ENCODE data around the gene PSMB5. TPM values are rescaled to one million over a fixed set of nuclear protein-coding genes. Genes with fewer than 3 reads are reported as not detected.

Gene PSMB5
- total RNA-seq, 1 experiment from 2014 or later, result 165 TPM

GRCh38 chr14:23049011-23049410 lies 14.3 kb upstream of the PSMB5 start:
- no peak for DNase-seq (ENCODE audit: low read depth, low spot score)
- in situ Hi-C loops (cut with HindIII; ENCODE audit: low pct_unique_long_range_greater_than_20kb, low sequenced_read_pairs), result no loop called here

DNA sequence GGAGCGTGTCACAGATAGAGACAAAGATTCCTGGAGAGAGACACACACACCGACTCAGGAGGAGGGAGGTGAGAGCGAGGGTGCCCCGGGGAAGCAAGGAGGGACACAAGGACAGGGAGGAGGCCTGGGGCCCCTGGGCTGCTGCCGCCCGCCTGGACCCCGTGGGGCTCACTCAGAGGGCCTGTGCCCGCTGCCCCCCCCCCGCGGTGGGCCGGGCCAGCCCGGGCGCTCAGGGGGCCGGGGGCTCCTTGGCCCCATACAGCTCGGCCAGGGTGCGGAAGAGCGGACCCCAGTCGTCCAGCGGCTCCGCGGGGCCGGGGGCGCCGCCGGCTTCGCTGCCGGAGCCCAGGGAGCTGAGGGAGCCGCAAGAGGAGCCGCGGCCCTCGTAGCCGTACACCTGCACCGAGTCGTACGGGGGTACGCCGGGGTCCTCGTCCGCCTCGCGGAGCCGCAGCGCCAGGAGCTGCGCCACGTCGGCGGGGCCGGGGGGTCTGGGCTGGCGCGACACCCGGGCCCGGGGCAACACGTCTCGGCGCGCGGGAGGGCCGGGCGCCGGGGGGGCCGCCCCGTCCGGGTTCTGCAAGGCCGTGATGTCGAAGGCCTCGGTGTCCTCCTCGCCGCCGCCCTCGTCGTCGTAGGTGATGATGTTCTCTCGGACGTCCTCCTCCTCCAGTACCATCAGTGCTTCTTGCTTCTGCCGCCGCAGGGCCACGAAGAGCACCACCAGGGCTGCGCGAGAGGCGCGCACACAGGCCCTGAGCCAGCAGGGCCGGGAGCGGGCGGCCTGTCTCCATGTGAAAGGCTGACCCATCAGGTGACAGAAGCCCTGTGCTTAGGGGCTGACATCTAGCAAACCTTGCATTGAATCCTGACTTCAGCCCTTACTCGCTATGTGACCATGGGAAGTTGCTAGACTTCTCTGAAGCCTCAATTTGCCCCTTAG lies 13.3 kb upstream of the PSMB5 start:
- in situ Hi-C loops (cut with HindIII; ENCODE audit: low pct_unique_long_range_greater_than_20kb, low sequenced_read_pairs), result no loop called here
- no peak for DNase-seq (ENCODE audit: low read depth, low spot score)

DNA sequence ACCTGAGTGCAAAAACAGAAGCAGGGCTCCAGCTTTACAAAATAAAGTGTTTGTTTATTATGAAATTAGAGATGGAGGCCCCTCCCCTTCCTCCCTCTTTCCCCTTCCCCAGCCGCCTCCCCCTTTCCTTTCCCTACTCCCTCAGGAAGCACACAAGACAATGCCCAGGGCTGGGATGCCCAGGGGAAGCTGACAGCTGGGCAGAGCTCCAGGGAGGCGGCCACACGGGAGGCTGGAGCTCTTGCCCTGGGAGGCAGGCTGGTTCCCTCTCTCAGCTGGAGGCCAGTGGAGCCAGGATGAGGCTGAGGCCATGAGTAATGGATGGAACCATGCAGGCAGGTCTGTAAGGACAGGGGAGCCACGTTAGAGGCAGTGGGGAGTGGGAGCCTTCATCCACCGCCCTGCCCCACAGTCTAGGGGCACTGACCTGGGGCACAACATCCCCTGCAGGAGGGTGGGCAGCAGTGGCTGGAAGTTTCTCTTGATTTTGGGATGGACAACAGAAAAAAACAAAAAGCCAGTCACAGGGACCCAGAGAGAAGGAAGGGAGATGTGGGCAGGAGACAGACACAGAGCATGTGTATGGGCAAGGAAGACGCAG lies 12.4 kb upstream of the PSMB5 start:
- DNase-seq (ENCODE audit: low read depth, low spot score), result no peak
- in situ Hi-C loops (cut with HindIII; ENCODE audit: low pct_unique_long_range_greater_than_20kb, low sequenced_read_pairs), result no loop called here

DNA sequence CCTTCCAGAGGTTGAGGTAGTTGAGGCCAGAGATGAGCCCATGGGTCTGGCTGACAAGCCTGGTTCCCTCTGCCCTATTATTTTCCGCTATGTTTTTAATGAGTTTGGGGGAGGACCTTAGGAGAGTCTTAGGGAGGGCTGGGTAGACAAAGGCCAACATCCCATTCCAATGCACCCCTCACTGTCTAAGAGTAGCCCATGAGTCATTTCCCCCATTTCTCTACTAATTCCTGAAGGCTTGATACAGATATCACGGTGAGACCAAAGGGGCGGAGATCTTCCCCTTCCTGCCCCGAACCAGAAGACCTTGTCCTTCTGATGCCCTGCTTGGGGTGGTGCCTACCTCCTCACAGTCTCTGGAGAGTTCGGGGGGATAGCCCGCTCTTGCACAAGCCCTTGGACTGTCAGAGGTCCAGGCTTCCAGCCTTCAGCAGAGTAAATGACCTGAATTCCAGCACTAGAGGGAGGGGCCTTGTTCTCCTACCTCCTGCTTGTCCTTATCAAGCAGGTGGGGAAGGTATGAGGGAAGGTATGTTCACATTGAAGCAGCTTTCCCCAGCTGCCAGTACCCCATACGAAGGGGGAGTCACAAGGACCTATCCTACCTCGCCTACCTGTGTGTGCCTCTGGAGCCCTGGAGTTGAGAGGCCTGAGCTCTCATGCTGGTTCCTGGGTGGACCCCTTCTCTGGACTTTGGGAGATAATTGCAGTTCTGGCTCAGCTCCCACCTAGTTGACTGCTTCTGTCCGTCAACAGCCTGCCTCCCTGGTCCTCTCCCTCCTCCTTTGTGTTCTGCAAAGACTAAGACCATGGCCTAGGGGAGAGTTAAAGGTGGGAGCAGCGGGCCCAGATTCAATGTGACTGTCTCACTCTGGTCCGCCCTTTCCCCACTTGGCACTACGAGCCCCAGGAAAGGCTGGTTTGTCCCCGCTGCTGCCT lies 11.0 kb upstream of the PSMB5 start:
- in situ Hi-C loops (cut with HindIII; ENCODE audit: low pct_unique_long_range_greater_than_20kb, low sequenced_read_pairs), result no loop called here
- DNase-seq (ENCODE audit: low read depth, low spot score), result no peak

- in situ Hi-C loops (cut with HindIII; ENCODE audit: low pct_unique_long_range_greater_than_20kb, low sequenced_read_pairs), result no loop called here
- no peak for DNase-seq (ENCODE audit: low read depth, low spot score)
These were observed 10.1 kb upstream of the PSMB5 start for GRCh38 chr14:23044840-23045239.

- in situ Hi-C loops (cut with HindIII; ENCODE audit: low pct_unique_long_range_greater_than_20kb, low sequenced_read_pairs), result no loop called here
These were observed 9.1 kb upstream of the PSMB5 start for GRCh38 chr14:23043754-23044153.

DNA sequence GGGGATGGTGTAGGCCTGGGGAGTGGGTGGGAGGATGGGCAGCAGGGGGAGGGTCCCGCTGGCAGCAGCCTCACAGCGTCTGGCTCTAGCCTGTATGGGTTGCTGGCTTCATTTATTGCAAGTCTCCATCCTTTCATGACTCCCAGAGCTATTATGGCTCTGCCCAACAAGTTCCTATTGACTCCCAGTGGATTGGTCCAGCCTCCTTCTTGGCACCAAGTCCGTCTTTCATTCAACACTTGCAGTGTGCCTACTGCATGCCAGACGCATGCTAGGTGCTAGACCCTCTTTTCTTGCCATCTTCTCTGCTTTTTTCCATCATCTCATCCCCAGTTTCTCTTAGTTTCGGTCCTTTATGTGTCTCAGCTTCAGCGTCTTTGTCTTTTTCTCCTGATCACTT lies 8.4 kb upstream of the PSMB5 start:
- no peak for DNase-seq (ENCODE audit: low read depth, low spot score)
- in situ Hi-C loops (cut with HindIII; ENCODE audit: low pct_unique_long_range_greater_than_20kb, low sequenced_read_pairs), result no loop called here

More at GRCh38 chr14:23043754-23044153, 9.1 kb upstream of the PSMB5 start:
- no peak for DNase-seq (ENCODE audit: low read depth, low spot score)

GRCh38 chr14:23042162-23042965 lies 7.7 kb upstream of the PSMB5 start, which contains the start of gene PSMB11:
Gene PSMB11 (plus strand): TSS chr14:23042212. CDS start chr14:23042226, 14 bp downstream.
- no peak for DNase-seq (ENCODE audit: low read depth, low spot score)

GRCh38 chr14:23041729-23042128 lies 7.0 kb upstream of the PSMB5 start:
- no peak for DNase-seq (ENCODE audit: low read depth, low spot score)
- in situ Hi-C loops (cut with HindIII; ENCODE audit: low pct_unique_long_range_greater_than_20kb, low sequenced_read_pairs), result no loop called here

More at GRCh38 chr14:23042162-23042965, 7.7 kb upstream of the PSMB5 start, which contains the start of gene PSMB11:
- in situ Hi-C loops (cut with HindIII; ENCODE audit: low pct_unique_long_range_greater_than_20kb, low sequenced_read_pairs), result no loop called here

GRCh38 chr14:23040100-23040499 lies 5.4 kb upstream of the PSMB5 start:
- in situ Hi-C loops (cut with HindIII; ENCODE audit: low pct_unique_long_range_greater_than_20kb, low sequenced_read_pairs), result no loop called here
- DNase-seq (ENCODE audit: low read depth, low spot score), result no peak

GRCh38 chr14:23035303-23036144 lies 824 bp upstream of the PSMB5 start:
- DNase-seq (ENCODE audit: low read depth, low spot score), result no peak
- in situ Hi-C loops (cut with HindIII; ENCODE audit: low pct_unique_long_range_greater_than_20kb, low sequenced_read_pairs), result no loop called here

DNA sequence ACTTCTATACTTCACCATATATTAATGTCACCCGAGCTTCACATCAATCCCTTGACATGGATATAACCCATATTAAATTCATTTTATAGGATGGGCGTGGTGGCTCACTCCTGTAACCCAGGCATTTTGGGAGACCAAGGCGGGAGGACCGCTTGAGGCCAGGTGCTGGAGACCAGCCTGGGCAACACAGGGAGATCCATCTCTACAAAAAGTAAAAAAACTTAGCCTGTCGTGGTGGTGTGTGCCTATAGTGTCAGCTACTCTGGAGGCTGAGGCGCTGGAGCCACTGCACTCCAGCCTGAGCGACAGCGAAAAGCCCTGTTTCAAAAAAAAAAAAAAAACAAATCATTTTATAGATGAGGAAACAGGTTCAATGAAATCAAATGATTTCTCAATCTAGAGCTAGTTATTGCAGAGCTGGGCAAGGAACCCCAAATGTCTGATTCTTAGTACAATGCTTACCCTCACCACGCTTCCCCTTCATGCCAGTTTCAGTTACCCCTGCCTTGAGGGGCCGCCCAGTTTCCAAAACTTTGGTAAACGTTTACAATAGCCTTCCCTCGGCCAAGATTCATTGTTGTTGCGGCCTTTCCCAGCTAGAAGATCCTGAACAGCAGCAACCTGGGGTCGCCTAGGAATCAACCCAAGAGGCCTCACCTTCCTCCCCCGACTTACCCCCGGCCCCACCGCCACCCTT lies 751 bp downstream of the PSMB5 start:
- in situ Hi-C loops (cut with HindIII; ENCODE audit: low pct_unique_long_range_greater_than_20kb, low sequenced_read_pairs), result no loop called here
- no peak for DNase-seq (ENCODE audit: low read depth, low spot score)

DNA sequence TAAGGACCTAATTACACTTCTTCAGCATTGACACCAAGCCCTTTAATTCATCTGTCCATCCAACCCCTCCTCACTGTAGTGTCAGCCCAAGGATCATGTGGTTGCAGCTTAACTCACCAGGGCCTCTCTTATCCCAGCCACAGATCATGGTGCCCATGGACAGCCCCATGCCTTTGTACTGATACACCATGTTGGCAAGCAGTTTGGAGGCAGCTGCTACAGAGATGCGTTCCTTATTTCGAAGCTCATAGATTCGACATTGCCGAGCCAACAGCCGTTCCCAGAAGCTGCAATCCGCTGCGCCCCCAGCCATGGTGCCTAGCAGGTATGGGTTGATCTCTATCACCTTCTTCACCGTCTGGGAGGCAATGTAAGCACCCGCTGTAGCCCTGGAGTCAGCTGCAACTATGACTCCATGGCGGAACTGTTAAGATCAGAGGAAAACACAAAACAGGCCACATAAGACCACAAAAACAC lies 1.4 kb downstream of the PSMB5 start:
- in situ Hi-C loops (cut with HindIII; ENCODE audit: low pct_unique_long_range_greater_than_20kb, low sequenced_read_pairs), result no loop called here
- DNase-seq (ENCODE audit: low read depth, low spot score), result no peak

- no peak for DNase-seq (ENCODE audit: low read depth, low spot score)
- in situ Hi-C loops (cut with HindIII; ENCODE audit: low pct_unique_long_range_greater_than_20kb, low sequenced_read_pairs), result no loop called here
These were observed 3.8 kb downstream of the PSMB5 start for GRCh38 chr14:23030936-23031335.

DNA sequence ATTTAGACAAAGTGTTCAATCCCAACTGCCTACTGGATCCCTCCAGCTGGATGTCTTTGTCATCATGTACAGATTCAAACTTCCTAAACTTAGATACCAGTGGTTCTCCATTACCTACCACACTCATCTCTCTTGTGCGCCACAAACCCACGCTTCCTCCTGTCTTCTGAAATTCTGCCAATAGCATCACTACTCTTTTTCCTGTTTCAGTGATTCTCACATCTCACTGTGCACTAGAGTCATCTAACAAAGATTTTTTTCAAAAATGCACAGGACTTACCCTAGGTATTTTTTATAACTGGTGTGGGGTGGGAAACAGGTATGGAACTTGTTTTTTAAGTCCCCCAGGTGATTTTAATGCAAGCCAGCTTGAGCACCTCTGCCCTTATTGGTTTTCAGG lies 5.9 kb downstream of the PSMB5 start:
- in situ Hi-C loops (cut with HindIII; ENCODE audit: low pct_unique_long_range_greater_than_20kb, low sequenced_read_pairs), result no loop called here
- no peak for DNase-seq (ENCODE audit: low read depth, low spot score)

All from SK-MEL-5 (cell line).